IPS-18a (cell line): ENCODE results near the gene CEP68.
A peak's percentile ranks its signal among the peaks of the same experiment; 100 is the strongest.

ENCODE experiments used
- H3K27ac ChIP-seq: one replicate; pipeline ENCODE4 v1.5.1; 2013; ENCODE audit warnings: low read length
- H3K27me3 ChIP-seq: one replicate; pipeline ENCODE4 v1.6.1; 2013; ENCODE audit warnings: mild to moderate bottlenecking, low read length; ENCODE audit not compliant: control insufficient read depth, insufficient read depth
- H3K36me3 ChIP-seq: one replicate; pipeline ENCODE4 v1.6.1; 2013; ENCODE audit warnings: low read depth, low read length; ENCODE audit not compliant: control insufficient read depth
- H3K4me1 ChIP-seq: one replicate; pipeline ENCODE4 v1.6.1; 2013; ENCODE audit warnings: low read depth, low read length; ENCODE audit not compliant: control insufficient read depth
- H3K4me3 ChIP-seq: one replicate; pipeline ENCODE4 v1.5.1; 2013; ENCODE audit warnings: low read length
- H3K9ac ChIP-seq: one replicate; pipeline ENCODE4 v1.6.1; 2013; ENCODE audit warnings: mild to moderate bottlenecking, low read length, moderate library complexity
- H3K9me3 ChIP-seq: one replicate; pipeline ENCODE4 v1.6.1; 2013; ENCODE audit warnings: low read depth, low read length; ENCODE audit not compliant: control insufficient read depth

CEP68 gene

GRCh38 chr2:65050931-65051330, 5.3 kb upstream of the CEP68 start:
- no peak overlapping the region for H3K4me3 ChIP-seq
- H3K9ac ChIP-seq = no peak overlapping the region
- peaks cover 10% of the 10 kb centered on the region for H3K4me1 ChIP-seq
- peaks cover 4% of the 10 kb centered on the region for H3K27me3 ChIP-seq
- H3K9me3 ChIP-seq = peaks cover 3% of the 10 kb centered on the region
- peaks cover 3% of the 10 kb centered on the region for H3K36me3 ChIP-seq
- no peak overlapping the region for H3K27ac ChIP-seq

- Histone ChIP-seq H3K36me3 (no peaks in the 10 kb centered on the region), H3K9ac (no peak overlapping the region), H3K4me1 (peaks cover 9% of the 10 kb centered on the region), H3K9me3 (peaks cover 1% of the 10 kb centered on the region), H3K27ac (no peak overlapping the region), H3K27me3 (peaks cover 4% of the 10 kb centered on the region), H3K4me3 (no peak overlapping the region)
These were observed 3.0 kb upstream of the CEP68 start for GRCh38 chr2:65053199-65053598.

GRCh38 chr2:65054749-65055421, 1.3 kb upstream of the CEP68 start:
- Histone ChIP-seq H3K27me3 (peaks cover 4% of the 10 kb centered on the region), H3K9me3 (no peaks in the 10 kb centered on the region), H3K36me3 (no peaks in the 10 kb centered on the region), H3K4me1 (no peaks in the 10 kb centered on the region), H3K9ac (no peak overlapping the region), H3K4me3 (peak overlapping the region; percentile 77), H3K27ac (no peak overlapping the region)

- no peak overlapping the region for H3K27ac ChIP-seq
- H3K27me3 ChIP-seq = peaks cover 4% of the 10 kb centered on the region
- H3K9me3 ChIP-seq = no peaks in the 10 kb centered on the region
- no peaks in the 10 kb centered on the region for H3K36me3 ChIP-seq
- H3K9ac ChIP-seq = peak overlapping the region; percentile 89
- peak overlapping the region; percentile 77 for H3K4me3 ChIP-seq
- H3K4me1 ChIP-seq = no peaks in the 10 kb centered on the region
These were observed 598 bp upstream of the CEP68 start for GRCh38 chr2:65055422-65056214.

- H3K27me3 ChIP-seq = peaks cover 4% of the 10 kb centered on the region
- H3K4me1 ChIP-seq = no peaks in the 10 kb centered on the region
- no peaks in the 10 kb centered on the region for H3K36me3 ChIP-seq
- H3K9me3 ChIP-seq = no peaks in the 10 kb centered on the region
- peak overlapping the region; percentile 89 for H3K9ac ChIP-seq
- peak overlapping the region; percentile 77 for H3K4me3 ChIP-seq
- no peak overlapping the region for H3K27ac ChIP-seq
These were observed 799 bp downstream of the CEP68 start for GRCh38 chr2:65057054-65057375.

- Histone ChIP-seq H3K36me3 (no peaks in the 10 kb centered on the region), H3K4me3 (peak overlapping the region; percentile 77), H3K4me1 (no peaks in the 10 kb centered on the region), H3K27ac (no peak overlapping the region), H3K9me3 (no peaks in the 10 kb centered on the region), H3K27me3 (peaks cover 4% of the 10 kb centered on the region), H3K9ac (peak overlapping the region; percentile 89)
These were observed 1.3 kb downstream of the CEP68 start for GRCh38 chr2:65057391-65058052.

GRCh38 chr2:65059071-65059470, 2.9 kb downstream of the CEP68 start:
- H3K27ac ChIP-seq = no peak overlapping the region
- no peak overlapping the region for H3K9ac ChIP-seq
- no peaks in the 10 kb centered on the region for H3K4me1 ChIP-seq
- peaks cover 4% of the 10 kb centered on the region for H3K27me3 ChIP-seq
- no peaks in the 10 kb centered on the region for H3K9me3 ChIP-seq
- no peaks in the 10 kb centered on the region for H3K36me3 ChIP-seq
- H3K4me3 ChIP-seq = no peak overlapping the region

- Histone ChIP-seq H3K4me3 (no peak overlapping the region), H3K4me1 (no peaks in the 10 kb centered on the region), H3K9ac (no peak overlapping the region), H3K27me3 (no peaks in the 10 kb centered on the region), H3K36me3 (no peaks in the 10 kb centered on the region), H3K27ac (no peak overlapping the region), H3K9me3 (no peaks in the 10 kb centered on the region)
These were observed 5.1 kb downstream of the CEP68 start for GRCh38 chr2:65061146-65061909.

- H3K27me3 ChIP-seq = no peaks in the 10 kb centered on the region
- H3K9ac ChIP-seq = no peak overlapping the region
- H3K9me3 ChIP-seq = no peaks in the 10 kb centered on the region
- no peaks in the 10 kb centered on the region for H3K4me1 ChIP-seq
- no peaks in the 10 kb centered on the region for H3K36me3 ChIP-seq
- no peak overlapping the region for H3K27ac ChIP-seq
- H3K4me3 ChIP-seq = no peak overlapping the region
These were observed 5.7 kb downstream of the CEP68 start for GRCh38 chr2:65061910-65062339.

GRCh38 chr2:65062843-65063825, 6.9 kb downstream of the CEP68 start:
- no peaks in the 10 kb centered on the region for H3K4me1 ChIP-seq
- no peaks in the 10 kb centered on the region for H3K36me3 ChIP-seq
- H3K9ac ChIP-seq = no peak overlapping the region
- H3K27ac ChIP-seq = no peak overlapping the region
- no peaks in the 10 kb centered on the region for H3K9me3 ChIP-seq
- H3K4me3 ChIP-seq = no peak overlapping the region
- H3K27me3 ChIP-seq = no peaks in the 10 kb centered on the region
